ENCODE measurements around the gene ITIH3.
"Not testable (repeated sequence)": the region's sequence is repeated elsewhere in the genome, so short reads cannot be mapped to it uniquely, and the experiment has no call there.

The ITIH3 gene

GRCh38 chr3:52794612-52795099 is at the start of gene ITIH3:
TSS of gene ITIH3 (plus strand) at chr3:52794796. CDS start at chr3:52794804, 8 bp downstream.
- no peak for DNase-seq

GRCh38 chr3:52752045-52752660 is 42.4 kb upstream of the ITIH3 start:
- DNase-seq: no peak

GRCh38 chr3:52754373-52754772 is 40.2 kb upstream of the ITIH3 start:
- DNase-seq: no peak

DNA sequence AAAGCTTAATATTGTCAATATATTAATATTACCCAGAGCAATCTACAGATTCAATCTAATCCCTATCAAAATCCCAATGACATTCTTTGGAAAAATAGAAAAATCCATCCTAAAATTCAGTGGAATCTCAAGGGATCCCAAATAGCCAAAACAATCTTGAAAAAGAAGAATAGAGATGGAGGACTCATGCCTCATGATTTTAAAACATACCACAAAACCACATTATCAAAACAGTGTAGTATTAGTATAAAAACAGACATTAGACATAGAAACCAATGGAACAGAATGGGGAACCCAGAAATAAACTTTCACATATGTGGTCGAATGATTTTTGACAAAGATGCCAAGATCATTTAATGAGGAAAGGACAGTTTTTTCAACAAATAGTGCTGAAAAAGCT is 38.5 kb upstream of the ITIH3 start:
- no peak for DNase-seq

DNA sequence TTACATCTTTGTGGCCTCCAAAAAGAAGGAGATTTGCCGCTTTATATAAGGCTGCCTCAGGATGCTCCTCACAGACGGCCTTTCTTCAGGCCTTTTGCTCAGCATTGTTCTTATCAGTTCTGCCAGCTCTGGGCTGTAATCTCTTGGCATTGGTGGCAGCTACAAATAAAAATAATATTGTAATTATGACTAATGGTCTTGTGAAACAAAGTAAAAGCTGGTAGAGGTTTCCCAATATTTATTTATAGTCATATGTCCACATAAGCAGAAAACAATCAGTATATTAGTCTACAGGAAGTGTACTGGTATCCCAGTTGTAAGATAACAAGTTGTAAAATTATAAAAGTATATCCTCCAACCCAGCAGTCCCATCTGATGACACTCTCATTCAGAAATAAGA is 31.1 kb upstream of the ITIH3 start:
- no peak for DNase-seq

GRCh38 chr3:52769786-52770455 is 24.7 kb upstream of the ITIH3 start:
- DNase-seq: no peak

- DNase-seq: peak; percentile 80
Measured at GRCh38 chr3:52770496-52771333, 23.9 kb upstream of the ITIH3 start, which contains the start of gene NEK4. TSS of gene NEK4 (minus strand) at chr3:52770940. CDS start at chr3:52770746, 194 bp downstream.

- no peak for DNase-seq
Measured at GRCh38 chr3:52771334-52771681, 23.3 kb upstream of the ITIH3 start.

DNA sequence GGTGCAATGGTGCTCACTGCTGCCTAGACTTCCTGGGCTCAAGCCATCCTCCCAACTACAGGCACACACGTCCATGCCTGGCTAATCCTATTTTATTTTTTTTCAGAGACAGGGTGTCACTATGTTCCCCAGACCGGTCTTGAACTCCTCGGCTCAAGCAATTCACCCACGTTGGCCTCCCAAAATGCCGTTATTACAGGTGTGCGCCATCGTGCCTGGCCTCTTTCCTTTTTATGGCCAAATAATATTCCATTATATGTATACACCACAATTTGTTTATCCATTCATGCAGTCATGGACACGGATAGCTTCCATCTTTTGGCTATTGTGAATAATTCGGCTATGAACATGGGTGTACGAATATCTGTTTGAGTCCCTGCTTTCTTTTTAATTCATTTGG is 22.9 kb upstream of the ITIH3 start:
- no peak for DNase-seq

- no peak for DNase-seq
Measured at GRCh38 chr3:52773361-52774065, 21.1 kb upstream of the ITIH3 start.

DNA sequence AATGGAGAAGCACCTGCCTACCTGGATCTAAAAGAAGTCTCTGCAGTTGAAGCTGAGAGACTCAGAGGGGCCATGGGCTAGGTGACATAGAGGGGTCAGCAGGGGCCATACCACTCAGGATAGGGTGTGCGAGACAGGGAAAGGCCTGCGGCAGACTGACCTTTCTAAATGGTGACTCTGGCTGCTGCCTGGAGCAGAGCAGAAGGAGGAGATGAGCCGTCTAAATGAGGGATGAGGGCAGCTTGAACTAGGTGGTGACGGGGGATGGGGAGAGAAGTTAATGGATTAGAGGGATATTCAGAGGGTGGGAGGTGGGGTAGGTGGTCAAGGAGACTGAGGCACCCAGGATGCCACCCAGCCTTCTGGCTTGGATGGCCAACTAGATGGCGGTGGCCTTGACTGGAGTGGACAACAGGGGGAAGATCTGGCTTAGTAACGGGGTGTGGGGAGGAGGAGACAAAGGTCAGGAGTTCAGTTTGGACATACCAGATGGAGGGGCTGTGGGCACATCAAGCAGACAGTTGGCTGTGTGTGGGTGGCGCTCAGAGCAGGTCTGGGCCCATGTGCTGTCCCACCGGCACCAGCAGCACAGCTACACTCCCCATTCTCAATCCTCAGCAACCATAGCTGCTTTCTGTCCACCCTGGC is 20.4 kb upstream of the ITIH3 start:
- DNase-seq: no peak

GRCh38 chr3:52774901-52775864 is 19.4 kb upstream of the ITIH3 start:
- no peak for DNase-seq

DNA sequence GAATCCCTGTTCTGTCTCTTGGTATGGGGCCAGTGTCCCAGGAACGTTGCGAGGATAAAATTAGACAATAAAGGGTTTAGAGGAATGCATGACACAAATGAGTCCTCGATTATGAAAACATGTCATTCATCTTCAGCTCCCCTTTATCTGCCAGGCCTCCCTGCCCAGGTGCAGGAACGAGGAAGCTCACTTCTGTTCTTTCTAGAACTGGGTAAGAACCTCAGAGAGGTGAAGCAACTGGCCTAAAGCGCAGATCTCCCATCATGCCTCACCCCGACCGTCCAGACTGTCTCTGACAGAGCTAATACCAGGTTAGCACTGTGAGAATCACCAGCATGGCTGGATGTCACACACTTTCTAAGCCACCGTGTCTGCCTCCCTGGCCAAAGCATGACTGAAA is 18.7 kb upstream of the ITIH3 start:
- DNase-seq: no peak

DNA sequence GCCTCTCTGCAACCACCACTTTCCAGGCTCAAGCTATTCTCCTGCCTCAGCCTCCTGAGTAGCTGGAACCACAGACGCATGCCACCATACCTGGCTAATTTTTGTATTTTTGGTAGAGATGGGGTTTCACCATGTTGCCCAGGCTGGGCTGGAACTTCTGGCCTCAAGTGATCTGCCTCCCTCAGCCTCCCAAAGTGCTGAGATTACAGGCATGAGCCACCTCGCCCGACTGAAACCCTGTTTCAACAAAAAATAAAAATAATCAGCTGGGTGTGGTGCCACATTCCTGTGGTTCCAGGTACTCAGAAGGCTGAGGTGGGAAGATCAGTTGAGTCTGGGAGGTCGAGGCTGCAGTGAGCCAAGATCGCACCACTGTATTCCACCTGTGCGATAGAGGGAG is 18.1 kb upstream of the ITIH3 start:
- not testable (repeated sequence) for DNase-seq

- DNase-seq: no peak
Measured at GRCh38 chr3:52777127-52777958, 17.3 kb upstream of the ITIH3 start, which contains the start of gene ITIH1. TSS of gene ITIH1 (plus strand) at chr3:52777599. CDS start at chr3:52777616, 17 bp downstream.

DNA sequence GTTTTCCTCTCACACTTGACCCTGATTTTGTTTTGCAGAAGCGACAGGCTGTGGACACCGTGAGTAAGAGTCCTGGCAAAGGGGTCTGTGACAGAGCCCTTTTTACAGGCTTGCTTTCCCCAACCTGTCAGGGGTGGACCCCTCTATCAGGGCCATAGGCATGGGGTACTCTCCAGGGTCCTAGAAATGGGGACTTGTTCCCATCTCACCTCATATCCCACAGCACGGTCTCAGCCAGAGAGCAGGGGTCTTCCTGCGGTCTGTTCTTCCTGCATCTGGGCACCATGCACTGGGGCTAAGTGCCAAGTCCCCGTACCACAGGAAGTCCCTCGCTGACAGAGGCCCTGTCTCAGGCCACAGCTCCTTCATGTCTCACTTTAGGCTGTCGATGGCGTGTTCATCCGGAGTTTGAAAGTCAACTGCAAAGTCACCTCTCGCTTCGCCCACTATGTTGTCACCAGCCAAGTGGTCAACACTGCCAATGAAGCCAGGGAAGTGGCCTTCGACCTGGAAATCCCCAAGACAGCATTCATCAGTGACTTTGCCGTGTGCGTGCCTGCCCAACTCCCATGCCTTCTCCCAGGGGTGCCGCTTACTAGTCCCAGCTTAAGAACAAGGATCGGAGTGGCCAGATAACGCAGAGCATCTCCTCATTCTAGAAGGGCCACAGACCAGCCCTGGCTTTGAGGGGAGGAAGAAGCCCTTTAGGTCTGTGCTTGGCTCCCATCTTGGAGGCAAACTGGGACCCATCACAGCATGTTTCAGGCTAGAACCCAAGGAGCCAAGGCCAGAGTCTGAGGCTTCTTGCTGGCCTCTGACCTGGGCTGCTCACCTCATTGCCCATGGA is 16.4 kb upstream of the ITIH3 start:
- no peak for DNase-seq

DNA sequence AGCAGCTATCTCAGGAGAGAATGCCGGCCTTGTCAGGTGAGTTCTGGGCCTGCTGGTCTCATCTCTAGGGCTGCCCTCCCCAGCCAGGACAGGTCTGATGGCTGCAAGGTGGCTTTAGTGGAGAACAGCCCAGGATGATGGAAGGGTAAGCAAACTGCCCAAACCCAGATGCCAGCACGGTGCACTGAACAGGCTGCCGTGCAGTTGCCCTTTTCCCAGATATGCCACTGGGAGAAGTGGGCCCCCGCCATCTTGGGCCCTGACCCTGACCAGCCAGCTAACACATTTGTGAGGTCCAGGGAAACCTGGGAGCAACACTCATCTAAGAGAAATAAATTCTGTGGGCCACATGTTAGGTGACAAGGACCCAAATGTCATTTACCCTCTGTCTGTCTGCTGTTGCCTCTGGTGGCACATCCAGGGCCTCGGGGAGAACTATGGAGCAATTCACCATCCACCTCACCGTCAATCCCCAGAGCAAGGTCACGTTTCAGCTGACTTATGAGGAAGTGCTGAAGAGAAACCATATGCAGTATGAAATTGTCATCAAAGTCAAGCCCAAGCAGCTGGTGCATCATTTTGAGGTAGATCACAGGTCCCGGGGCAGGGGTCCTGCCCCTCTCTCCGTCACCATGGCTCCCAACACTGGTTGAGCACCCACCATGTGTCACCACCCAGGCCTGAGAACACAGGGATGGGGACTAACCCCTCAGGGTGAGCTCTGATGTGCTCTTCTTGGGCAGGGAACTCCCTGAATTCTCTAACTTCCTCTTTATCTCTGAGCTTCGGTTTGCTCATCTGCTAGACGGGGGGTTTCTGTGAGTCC is 15.4 kb upstream of the ITIH3 start:
- no peak for DNase-seq

Data from GOT3 (cell line).